IPS DF 19.7 (cell line): Measurements from ENCODE around the gene TERC.
A peak's percentile ranks its signal among the peaks of the same experiment; 100 is the strongest.
"Not testable (repeated sequence)": the region's sequence is repeated elsewhere in the genome, so short reads cannot be mapped to it uniquely, and the experiment has no call there.

ENCODE experiments used
- DNase-seq: peaks from one replicate; pipeline ENCODE4 v3.0.0-alpha.2; 2013; ENCODE audit warnings: low read depth, low spot score

Gene TERC

DNA sequence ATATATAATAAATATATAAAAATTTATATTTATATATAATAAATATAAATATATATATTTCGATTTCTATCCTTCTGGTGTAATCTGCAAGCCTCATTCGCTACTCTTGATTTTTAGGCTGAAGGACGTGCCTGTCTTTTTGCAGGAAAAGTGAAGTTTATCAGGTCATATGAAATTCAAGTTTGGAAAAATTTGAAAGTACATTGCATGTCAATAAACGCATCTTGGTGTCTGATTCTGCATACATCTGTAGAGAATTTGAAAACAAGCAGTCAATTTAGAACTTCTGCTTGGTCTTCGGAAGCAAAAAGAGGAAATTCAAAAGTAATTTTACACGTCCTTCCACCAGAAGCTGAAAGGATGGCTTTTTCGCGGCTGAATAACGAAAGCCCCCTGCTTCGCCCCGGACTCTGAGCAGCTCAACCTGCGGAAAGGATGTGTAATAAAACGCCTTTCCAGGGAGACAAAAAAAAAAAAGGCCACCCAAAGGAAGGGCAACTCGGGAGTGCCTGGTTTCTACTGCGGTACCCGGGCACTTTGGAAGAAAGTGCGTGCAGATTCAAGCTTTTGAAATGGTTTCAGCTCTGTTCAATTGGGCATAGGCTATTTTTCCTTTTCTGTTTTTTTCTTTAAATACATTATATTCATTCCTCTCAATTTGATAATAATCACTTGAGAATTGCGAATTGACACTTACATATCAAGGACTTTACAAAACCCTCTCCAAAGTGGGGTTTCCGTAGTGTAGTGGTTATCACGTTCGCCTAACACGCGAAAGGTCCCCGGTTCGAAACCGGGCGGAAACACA is 6.8 kb upstream of the TERC start:
- no peak for DNase-seq

DNA sequence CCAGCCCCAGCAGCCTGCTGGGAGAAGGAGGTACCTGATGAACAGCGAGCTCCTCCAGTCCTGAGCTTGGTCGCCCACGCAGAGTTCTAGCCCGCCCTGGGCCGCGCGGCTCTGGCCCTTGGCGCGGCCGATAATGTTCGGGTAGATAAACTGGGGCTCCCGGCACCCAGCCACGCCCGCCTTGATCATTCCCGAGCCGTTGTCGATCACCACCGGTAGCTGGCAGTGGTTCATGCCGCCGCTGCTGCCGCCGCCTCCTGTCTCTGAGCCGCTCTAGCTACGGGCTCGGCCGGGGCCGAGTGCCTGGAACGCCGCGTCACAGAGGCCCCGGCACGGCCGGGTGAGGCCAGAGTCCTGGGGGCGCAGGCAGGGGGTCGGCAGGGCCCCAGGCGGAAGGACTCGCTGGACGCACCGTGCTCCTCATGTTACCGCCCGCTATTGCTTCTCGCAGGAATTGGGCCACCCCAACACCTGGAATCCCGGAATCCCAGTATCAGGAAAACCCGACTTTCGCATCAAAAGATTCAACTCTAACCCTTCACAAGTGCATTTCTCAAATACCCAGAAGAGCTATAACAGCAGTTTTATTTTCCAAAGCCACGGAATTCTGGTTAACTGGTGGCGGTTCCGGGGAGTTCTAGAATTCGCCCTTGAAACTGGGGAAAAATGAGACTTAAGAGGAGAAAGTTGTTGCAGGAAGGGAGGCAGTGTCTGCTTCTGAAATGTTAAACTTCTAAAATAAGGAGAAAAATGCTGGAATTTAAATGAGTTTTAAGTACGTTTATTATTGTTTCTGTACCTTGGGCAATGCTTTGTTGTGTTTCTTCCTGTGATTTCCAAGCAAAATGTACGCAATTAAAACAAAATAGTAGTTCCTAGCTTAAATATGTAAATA is 4.7 kb upstream of the TERC start, which contains the start of gene ACTRT3:
Gene ACTRT3 (minus strand): TSS at position 275 of the 895 bp plus-strand sequence. CDS start 41 bp downstream, at position 234.
- DNase-seq: no peak

DNA sequence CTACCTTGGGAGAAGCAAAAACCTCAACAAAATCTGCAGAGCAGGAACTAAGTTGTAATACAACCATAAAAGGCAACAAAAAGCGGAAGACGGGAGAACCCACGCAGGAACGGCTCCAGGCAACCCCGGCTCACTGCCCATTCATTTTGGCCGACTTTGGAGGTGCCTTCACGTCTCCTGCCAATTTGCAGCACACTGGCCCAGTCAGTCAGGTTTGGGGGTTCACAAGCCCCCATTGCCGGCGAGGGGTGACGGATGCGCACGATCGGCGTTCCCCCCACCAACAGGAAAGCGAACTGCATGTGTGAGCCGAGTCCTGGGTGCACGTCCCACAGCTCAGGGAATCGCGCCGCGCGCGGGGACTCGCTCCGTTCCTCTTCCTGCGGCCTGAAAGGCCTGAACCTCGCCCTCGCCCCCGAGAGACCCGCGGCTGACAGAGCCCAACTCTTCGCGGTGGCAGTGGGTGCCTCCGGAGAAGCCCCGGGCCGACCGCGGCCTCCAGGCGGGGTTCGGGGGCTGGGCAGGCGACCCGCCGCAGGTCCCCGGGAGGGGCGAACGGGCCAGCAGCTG is 463 bp downstream of the TERC start:
- DNase-seq: no peak

DNA sequence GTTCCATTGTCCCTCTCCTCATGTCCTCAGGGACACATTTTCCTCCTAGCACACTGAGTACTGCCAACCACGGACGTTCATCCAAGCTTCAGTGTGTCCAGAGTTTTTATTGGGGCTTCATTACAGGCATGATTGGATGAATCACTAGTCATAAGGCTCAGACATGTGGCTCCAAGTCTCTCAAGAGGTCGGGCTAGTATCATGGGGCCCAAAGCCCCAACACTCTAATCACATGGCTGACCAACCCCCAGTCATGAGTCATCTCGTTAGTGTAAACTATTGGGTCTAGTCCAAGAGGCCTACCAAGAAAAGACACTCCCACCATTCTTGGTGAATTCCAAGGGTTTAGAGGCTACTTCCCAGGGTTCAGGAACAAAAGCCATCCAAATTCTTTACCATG is 4.4 kb downstream of the TERC start:
- no peak for DNase-seq

DNA sequence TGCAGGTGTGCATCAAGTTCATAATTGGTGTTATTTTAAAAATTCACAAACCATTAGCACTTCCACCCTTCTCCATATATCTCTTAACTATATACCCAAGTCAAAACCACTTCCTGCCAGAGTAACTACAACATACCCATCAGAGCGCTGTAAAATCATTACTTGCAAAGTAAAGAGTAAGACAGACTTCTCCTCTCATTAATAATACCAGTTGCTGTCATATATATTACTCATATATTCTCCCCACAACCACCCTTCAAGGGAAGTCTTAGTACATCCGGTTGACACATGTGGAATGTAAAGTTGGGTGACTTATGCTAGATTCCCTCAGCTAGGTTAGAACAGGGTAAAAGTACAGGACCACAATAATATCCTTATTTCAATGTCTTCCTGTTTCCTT is 5.6 kb downstream of the TERC start:
- DNase-seq: no peak

DNA sequence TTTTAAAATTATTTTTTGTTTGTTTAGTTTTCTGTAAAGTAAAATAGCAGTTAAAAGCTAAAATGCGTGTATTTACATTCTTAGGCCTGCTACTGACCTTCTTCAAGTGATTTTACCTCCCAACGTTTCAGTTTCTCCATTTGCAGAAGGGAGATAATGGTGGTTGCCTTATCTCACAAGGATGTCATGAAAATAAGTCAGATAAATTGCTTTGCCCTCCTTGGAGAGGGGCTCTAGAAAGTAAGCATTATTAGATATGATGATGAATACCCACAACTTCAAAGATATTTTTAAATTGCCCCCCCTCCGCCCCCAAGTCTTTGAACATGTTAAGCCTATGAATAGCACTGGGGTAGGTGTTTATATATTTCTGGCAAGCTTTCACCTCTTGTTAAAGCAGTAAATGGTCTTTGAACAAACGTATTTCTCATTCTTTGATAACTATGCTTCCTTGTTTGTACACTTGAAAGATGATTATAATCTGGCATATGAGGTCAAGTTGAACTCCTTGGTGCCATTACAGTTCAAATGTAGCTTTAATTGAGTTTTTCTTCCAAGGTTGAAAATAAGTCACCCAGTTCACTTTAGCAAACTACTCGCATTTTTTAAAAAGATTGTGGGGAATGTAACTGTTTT is 6.4 kb downstream of the TERC start:
- DNase-seq: no peak

DNA sequence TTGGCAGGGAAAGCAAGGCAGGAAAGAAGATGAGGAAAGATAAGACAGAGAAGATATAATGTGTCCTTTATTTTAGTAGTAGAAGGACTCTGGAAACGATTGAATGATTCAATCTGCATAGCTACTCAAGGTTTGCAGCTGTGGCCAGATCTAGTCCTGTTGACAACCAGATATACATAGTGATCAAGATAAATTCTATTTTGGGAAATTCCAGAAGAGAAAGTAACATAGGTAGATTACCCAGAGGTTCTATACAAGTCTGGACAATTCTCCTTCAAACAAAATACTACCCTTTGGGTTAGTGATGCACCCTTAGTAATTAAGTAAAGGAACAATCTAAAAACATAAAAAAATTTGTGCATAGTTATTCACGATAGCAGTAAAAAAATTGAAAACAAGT is 9.4 kb downstream of the TERC start:
- no peak for DNase-seq

DNA sequence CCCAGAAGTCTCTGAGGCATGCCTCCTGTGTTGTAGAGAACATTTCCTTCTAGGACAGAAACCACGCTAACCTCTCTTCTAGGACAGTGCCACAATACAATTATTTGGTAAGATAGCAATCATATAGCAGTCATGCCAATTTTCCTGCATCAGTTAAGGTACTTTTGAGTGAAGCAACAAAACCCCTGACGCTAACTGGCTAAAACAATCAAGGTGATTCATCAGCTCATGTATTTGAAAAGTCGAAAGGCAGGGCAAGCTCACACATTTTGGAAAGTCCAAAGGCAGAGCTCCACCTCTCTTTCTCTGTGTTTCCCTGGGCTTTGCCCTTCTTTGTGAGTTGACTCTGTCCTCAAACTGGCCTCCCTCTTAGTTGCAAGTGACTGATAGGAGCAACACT is 10.1 kb downstream of the TERC start:
- no peak for DNase-seq

DNA sequence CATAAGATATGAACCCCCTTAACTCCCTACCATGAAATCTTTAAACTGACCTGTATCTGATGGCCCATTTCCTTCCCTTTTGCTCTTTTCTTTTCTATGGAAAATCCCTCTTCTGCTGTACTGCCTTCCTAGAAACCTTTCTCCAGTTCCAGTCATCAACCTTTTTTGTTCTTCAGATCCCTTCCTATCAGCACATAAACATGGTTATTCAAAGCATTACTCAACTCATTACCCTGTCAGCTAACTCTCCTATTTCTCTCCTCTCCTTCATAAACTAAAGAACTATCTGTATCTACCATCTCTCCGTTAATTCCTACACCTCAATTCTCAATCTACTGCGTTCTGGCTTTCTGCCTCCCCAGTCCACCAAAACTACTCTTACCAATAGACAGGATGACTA is 13.0 kb downstream of the TERC start:
- no peak for DNase-seq

DNA sequence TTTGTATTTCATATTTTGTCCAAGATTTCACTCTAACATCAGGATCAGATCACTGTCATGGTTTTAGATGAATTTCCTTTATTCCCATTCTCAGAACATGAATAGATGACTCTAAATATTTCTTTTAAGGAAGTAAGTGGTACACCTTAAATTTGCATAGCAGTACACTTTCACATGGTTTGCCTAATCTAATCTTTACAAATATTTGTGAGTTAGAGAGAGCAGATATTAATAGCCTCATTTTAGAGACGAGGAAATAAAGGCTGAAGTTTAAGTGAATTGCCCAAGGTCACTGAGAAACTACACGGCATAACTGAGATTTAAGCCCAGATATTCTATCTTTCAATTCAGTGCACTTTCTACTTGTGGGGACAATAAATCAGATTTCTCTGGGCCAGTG is 14.2 kb downstream of the TERC start:
- no peak for DNase-seq

DNA sequence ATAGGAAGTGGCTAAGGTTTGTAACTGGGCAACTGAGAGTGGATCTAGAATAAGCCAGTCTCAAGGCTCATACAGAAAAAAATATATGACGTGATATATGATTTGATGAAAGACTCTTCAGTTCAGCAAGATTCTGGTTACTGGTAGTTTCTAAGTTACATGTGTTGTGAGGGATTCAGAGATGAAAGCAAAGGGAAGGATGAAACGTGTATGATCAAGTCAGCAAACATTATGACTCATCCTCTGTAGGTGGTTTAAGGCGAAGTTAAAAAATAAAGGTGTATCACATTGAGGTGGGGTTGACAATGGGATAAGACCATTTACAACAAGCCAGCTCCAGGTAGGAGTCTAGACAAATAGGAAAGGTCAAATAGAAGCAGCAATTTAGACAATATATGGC is 16.2 kb downstream of the TERC start:
- DNase-seq: no peak

DNA sequence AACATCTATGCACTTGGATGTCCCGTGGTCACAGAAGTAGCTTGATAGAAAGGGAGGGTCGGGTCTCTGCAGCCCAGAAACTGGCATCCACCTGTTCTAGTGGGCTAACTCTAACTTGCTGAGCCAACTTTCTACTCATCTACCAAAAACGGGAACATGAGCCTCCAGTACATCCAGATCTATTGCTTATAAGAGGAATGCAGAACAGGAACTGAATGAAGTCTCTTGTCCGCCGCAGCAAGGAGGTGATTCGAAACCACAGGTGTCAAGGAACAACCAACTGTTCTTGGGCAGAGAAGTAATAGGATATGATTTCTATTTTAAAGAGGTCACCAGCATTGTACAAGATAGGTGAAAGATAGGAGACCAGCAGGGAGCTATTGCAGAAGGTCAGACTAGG is 17.9 kb downstream of the TERC start:
- no peak for DNase-seq

DNA sequence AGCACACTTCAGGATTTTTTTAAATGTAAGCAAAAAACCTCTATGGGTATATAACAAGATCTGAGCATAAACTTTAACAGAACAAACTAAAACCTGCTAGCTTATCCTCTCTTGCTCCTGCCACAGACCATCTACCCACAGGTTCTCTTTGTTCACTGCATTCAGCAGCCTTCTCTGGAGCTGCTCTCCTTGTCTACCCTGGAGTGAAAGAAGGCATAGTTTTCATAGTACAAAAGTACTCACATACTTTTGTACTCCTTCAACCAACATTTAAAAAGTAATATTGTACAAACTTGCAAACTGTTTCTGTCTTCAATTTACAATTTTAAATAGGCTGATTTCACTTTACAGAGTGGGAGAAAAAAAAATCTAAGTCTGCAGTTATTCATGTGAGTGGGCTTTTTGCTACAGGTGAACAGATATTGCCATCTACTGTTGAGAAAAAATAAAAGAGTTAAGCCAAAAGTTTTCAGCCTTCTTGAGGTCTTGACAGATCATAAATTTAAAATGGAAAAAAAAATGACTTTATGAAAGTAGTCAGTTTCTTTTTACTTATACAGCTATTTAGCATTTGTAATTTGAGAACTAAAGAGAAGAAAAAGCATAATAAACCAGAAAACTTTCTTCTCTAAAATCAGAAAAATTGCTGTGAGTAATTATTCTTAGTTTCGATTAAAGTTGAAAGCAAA is 20.4 kb downstream of the TERC start:
- DNase-seq: no peak

DNA sequence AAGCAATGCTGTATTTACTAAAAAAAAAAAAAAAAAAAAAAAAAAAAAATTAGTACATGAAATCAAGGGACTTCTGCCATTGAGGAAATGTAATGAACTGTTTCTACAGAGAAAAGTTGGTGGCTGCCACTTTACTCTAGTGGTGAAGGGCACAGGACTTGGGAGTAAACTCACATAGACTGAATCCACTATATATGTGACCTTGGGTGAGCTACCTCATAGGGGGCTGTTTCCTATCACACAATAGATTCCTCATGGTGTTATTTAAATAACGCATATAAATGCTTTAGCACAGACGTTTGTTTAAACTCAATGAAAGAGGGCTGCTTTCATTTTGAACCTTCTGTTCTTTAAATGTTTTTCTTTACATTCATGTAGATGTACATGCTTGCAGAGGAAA is 25.8 kb downstream of the TERC start:
- peak; percentile 9 for DNase-seq

DNA sequence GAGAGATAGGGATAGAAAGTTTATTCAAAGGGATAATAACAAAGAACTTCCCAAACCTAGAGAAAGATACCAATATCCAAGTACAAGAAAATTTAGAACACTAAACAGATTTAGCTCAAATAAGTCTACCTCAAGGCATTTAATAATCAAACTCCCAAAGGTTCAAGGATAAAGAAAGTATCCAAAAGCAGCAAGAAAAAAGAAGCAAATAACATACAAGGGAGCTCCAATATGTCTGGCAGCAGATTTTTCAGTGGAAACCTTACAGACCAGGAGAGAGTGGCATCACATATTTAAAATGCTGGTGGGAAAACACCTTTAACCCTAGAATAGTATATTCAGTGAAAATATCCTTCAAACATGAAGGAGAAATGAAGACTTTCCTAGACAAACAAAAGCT is 33.0 kb downstream of the TERC start:
- not testable (repeated sequence) for DNase-seq

DNA sequence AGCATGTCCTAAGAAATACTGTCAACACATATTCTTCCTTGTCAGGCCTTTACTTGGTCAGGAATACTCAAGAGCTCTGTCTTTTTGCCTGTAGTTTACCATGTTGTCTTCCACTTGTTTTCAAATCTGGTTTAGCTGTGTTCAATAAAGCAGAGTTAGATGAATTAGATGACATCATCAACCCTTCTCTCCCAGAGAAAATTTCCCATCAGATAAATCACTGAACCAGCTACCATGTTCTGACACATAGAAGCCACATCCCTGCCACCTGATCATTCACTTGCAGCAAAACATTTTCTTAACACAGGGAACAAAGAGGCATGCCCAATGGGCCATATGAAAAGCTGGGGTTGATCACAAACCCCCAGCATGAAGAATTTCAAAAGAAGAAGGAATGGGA is 42.1 kb downstream of the TERC start:
- no peak for DNase-seq

DNA sequence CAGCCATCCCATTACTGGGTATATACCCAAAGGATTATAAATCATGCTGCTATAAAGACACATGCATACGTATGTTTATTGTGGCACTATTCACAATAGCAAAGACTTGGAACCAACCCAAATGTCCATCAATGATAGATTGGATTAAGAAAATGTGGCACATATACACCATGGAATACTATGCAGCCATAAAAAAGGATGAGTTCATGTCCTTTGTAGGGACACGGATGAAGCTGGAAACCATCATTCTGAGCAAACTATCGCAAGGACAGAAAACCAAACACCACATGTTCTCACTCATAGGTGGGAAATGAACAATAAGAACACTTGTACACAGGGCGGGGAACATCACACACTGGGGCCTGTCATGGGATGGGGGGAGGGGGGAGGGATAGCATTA is 46.4 kb downstream of the TERC start:
- DNase-seq: not testable (repeated sequence)
